ENCODE data around the gene TACO1.

GRCh38 chr17:63595132-63595531 is 5.6 kb upstream of the TACO1 start:
- TF ChIP-seq CTCF (IDR thresholded peaks at IDR 0.05) (no peak), POLR2A (IDR thresholded peaks at IDR 0.05) (no peak)

Data from esophagus squamous epithelium (tissue), 4 donors.